ENCODE results near the gene GABRD.
"Not testable (repeated sequence)": the region's sequence is repeated elsewhere in the genome, so short reads cannot be mapped to it uniquely, and the experiment has no call there.

Gene GABRD

DNA sequence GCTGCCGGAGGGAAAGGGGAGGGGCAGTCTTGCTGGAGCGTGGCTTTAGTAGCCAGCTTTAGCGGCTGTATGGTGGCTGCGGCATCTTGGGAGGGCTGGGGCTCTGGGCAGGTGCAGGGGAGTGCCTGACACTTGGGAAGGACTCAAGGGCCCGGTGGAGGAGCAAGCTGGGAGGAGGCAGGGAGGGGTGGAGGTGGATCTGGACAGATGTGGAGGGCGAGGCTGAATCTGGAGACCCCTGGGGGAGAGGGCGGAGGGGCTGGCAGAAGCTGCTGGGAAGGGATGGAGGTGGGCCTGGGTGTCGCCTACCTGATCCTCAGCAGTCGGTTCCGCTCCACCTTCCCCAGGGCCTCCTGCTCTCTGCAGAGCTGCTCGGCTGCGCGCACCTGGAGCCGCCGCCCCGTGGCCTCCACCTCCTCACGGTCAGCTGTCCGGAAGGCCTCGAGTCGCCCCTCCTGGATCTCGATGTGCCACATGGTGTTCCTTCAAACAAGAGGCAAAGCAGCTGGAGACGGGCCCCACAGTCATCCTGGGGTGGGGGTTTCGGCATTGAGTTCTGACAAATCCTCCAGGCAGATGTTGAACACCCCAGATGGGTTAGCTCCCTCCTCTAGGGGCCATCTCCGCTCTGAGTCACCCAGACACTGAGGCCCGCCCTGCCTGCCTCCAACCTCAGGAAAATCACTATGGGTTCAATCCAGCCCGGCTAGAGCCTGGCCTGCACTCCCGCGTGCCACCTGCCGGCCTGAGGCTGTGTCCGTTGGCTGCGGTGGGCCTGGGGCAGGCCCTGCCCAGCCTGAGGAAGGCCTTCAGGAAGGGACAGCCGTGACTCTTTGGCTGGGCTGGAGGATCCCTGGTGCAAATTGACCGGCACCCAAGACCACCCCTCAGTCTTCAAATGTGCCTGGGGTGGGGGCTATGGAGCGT, 45.2 kb upstream of the GABRD start:
- DNase-seq (ENCODE audit: low read depth) = no peak
- TF ChIP-seq CTCF (conservative IDR thresholded peaks at IDR 0.05; ENCODE audit: control insufficient read depth, insufficient read depth, low read depth, low read length) = no peak
- H3K4me3 ChIP-seq (ENCODE audit: control insufficient read depth, low read depth, low read length) = no peak overlapping the region

- DNase-seq (ENCODE audit: low read depth) = no peak
- no peak for TF ChIP-seq CTCF (conservative IDR thresholded peaks at IDR 0.05; ENCODE audit: control insufficient read depth, insufficient read depth, low read depth, low read length)
- no peak overlapping the region for H3K4me3 ChIP-seq (ENCODE audit: control insufficient read depth, low read depth, low read length)
Measured at GRCh38 chr1:1974834-1975233, 44.3 kb upstream of the GABRD start.

DNA sequence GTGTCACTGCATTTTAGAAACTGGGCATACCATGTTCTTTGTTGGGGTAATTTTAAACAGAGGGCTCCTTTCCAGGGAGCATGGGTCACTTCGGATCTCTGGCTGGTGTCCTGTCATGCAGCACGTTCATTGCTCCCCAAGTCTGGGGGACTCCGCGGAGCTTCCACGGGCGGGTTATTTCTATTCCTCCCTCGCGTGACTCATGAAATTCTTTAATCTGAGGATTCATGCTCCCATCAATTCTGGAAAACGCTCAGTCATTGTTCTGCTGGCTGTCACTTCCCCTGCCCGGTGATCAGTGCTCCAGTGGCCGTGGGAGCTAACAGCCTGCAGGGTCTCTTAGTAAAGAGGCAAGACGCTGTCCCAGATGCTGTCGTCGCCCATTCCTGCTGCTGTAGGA, 43.6 kb upstream of the GABRD start:
- no peak for DNase-seq (ENCODE audit: low read depth)
- no peak for TF ChIP-seq CTCF (conservative IDR thresholded peaks at IDR 0.05; ENCODE audit: control insufficient read depth, insufficient read depth, low read depth, low read length)
- no peak overlapping the region for H3K4me3 ChIP-seq (ENCODE audit: control insufficient read depth, low read depth, low read length)

GRCh38 chr1:1976031-1976430, 43.1 kb upstream of the GABRD start:
- no peak for DNase-seq (ENCODE audit: low read depth)
- TF ChIP-seq CTCF (conservative IDR thresholded peaks at IDR 0.05; ENCODE audit: control insufficient read depth, insufficient read depth, low read depth, low read length) = no peak

DNA sequence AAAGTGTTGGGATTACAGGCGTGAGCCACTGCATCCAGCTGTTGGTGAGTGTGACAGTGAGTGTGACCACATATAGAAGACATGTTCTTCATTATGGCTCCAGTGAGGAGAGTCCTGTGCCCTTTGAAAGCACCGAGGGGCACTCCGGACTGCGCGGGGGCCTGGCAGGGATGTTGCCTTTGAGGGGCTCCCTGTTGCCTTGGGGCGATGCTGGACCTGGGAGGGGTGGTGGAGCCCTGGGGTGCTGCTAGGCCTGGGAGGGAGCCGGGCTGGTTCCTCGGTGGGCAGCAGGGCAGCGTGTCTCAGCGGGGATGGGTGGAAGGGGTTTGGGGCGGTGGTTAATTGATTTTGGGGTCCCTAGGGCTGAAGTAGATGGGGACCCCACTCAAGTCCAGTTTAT, 41.0 kb upstream of the GABRD start:
- TF ChIP-seq CTCF (conservative IDR thresholded peaks at IDR 0.05; ENCODE audit: control insufficient read depth, insufficient read depth, low read depth, low read length) = no peak
- H3K4me3 ChIP-seq (ENCODE audit: control insufficient read depth, low read depth, low read length) = no peak overlapping the region
- no peak for DNase-seq (ENCODE audit: low read depth)

More at GRCh38 chr1:1976031-1976430, 43.1 kb upstream of the GABRD start:
- no peak overlapping the region for H3K4me3 ChIP-seq (ENCODE audit: control insufficient read depth, low read depth, low read length)

DNA sequence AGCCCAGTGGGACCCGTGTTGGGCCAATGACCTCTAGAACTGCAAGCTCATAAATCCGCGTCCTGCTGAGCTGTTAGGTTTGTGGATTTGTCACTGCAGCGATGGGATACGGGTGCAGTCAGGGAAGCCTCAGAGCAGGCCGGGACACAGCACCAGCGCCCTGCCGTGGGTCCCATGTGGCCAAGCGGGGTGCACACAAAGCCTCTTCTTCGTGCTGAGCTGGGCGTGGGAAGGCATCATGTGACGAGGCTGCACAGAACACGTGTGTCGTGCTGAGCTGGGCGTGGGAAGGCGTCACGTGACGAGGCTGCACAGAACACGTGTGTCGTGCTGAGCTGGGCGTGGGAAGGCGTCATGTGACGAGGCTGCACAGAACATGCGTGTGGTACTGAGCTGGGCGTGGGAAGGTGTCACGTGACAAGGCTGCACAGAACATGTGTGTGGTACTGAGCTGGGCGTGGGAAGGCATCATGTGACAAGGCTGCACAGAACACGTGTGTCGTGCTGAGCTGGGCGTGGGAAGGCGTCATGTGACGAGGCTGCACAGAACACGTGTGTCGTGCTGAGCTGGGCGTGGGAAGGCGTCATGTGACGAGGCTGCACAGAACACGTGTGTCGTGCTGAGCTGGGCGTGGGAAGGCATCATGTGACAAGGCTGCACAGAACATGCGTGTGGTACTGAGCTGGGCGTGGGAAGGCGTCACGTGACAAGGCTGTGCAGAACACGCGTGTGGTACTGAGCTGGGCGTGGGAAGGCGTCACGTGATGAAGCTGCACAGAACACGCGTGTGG, 40.3 kb upstream of the GABRD start:
- not testable (repeated sequence) for H3K4me3 ChIP-seq (ENCODE audit: control insufficient read depth, low read depth, low read length); DNase-seq (ENCODE audit: low read depth)
